ENCODE measurements around the gene TMOD3. TPM values are rescaled to one million over a fixed set of nuclear protein-coding genes. Genes with fewer than 3 reads are reported as not detected.

TMOD3 gene
- total and polyA plus RNA-seq, 7 donors = 1.8 to 22.6 (median 7.4) TPM

- intact Hi-C loops (cut with DNase I) = loop anchor here in 1 of 2 donors (10.0 kb wide), 1 partner anchor 54 kb away; no protein-coding TSS in a partner anchor
- DNase-seq = no peak
- WGBS, 3 donors = 2 to 5% (median 2%) methylated on average over 8 of the region's 8 CpGs
- H3K9me3 ChIP-seq = no peaks in the 10 kb centered on the region
- TF ChIP-seq, protein P1, sequence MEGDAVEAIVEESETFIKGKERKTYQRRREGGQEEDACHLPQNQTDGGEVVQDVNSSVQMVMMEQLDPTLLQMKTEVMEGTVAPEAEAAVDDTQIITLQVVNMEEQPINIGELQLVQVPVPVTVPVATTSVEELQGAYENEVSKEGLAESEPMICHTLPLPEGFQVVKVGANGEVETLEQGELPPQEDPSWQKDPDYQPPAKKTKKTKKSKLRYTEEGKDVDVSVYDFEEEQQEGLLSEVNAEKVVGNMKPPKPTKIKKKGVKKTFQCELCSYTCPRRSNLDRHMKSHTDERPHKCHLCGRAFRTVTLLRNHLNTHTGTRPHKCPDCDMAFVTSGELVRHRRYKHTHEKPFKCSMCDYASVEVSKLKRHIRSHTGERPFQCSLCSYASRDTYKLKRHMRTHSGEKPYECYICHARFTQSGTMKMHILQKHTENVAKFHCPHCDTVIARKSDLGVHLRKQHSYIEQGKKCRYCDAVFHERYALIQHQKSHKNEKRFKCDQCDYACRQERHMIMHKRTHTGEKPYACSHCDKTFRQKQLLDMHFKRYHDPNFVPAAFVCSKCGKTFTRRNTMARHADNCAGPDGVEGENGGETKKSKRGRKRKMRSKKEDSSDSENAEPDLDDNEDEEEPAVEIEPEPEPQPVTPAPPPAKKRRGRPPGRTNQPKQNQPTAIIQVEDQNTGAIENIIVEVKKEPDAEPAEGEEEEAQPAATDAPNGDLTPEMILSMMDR (IDR thresholded peaks at IDR 0.05) = no peak
- H3K27ac ChIP-seq = peak overlapping the region; percentile 86
- no peaks in the 10 kb centered on the region for H3K27me3 ChIP-seq (ENCODE audit: insufficient read depth in 3 of 3, low read length in 2 of 3)
- H3K36me3 ChIP-seq (ENCODE audit: insufficient read depth in 1 of 2, low read depth in 1 of 2) = no peaks in the 10 kb centered on the region
- peak in 2 of 4 donors; percentile 13 to 25 for ATAC-seq
- H3K4me1 ChIP-seq = peaks cover 32% of the 10 kb centered on the region
- peak overlapping the region; percentile 98 for H3K4me3 ChIP-seq
These were observed 888 bp downstream of the TMOD3 start for GRCh38 chr15:51830276-51830806.

DNA sequence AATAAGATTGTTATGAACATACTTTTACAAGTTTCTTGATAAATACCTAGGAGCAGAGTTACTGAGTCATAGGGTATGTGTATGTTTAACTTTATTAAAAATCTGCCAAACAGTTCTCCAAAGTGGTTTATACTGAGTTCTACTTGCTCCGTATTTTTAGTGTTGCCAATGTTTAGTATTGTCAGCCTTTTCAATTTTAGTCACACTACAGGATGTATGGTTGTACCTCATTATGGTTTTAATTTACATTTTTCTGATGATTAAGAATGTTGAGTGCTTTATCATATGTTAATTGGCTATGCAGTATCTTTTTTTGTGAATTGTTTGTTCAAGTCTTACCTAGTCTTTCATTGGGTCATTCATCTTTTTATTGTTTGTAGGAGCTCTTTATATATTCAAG, 4.3 kb downstream of the TMOD3 start:
- no peak overlapping the region for H3K27ac ChIP-seq
- H3K36me3 ChIP-seq (ENCODE audit: insufficient read depth in 1 of 2, low read depth in 1 of 2) = no peaks in the 10 kb centered on the region
- no peaks in the 10 kb centered on the region for H3K9me3 ChIP-seq
- peaks cover 46% of the 10 kb centered on the region for H3K4me1 ChIP-seq
- ATAC-seq (no peak), DNase-seq (no peak)
- no peak overlapping the region for H3K4me3 ChIP-seq
- 89 to 96% (median 91%) methylated on average over 1 of the region's 1 CpG for WGBS, 3 donors
- intact Hi-C loops (cut with DNase I) = loop anchor here in 1 of 2 donors (10.0 kb wide), 1 partner anchor 51 kb away; no protein-coding TSS in a partner anchor
- no peaks in the 10 kb centered on the region for H3K27me3 ChIP-seq (ENCODE audit: insufficient read depth in 3 of 3, low read length in 2 of 3)
- TF ChIP-seq, protein P1 (IDR thresholded peaks at IDR 0.05) = no peak

DNA sequence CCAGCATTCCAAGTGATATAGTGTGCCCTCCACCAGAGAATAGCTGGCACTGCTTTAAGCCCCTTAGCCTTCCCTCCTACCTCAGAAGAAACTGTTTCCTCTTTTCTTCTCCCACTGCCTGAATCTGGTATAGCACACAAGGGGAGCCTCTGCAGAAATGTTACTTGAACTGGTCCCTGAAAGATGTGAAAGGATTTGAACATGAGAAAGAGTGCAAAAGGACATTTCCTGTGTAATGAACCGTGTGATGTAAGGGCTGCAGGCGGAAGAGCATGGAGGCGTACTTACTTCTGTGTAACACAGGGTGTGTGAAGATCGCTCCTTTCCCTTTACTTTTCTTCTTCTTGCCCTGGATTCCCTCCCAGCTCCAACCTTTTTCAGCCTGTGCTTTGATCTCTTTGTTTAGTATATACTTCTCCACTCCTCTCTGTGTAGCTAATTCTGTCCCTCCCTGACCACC, 8.4 kb downstream of the TMOD3 start:
- H3K9me3 ChIP-seq = no peaks in the 10 kb centered on the region
- 64 to 75% (median 73%) methylated on average over 4 of the region's 4 CpGs for WGBS, 3 donors
- intact Hi-C loops (cut with DNase I) = loop anchor here in 1 of 2 donors (10.0 kb wide), 1 partner anchor 47 kb away; no protein-coding TSS in a partner anchor
- no peak for ATAC-seq
- peaks cover 26% of the 10 kb centered on the region for H3K4me1 ChIP-seq
- no peak for DNase-seq
- no peak overlapping the region for H3K27ac ChIP-seq
- no peak overlapping the region for H3K4me3 ChIP-seq
- TF ChIP-seq, protein P1 (IDR thresholded peaks at IDR 0.05) = no peak
- H3K36me3 ChIP-seq (ENCODE audit: insufficient read depth in 1 of 2, low read depth in 1 of 2) = no peaks in the 10 kb centered on the region
- no peaks in the 10 kb centered on the region for H3K27me3 ChIP-seq (ENCODE audit: insufficient read depth in 3 of 3, low read length in 2 of 3)

DNA sequence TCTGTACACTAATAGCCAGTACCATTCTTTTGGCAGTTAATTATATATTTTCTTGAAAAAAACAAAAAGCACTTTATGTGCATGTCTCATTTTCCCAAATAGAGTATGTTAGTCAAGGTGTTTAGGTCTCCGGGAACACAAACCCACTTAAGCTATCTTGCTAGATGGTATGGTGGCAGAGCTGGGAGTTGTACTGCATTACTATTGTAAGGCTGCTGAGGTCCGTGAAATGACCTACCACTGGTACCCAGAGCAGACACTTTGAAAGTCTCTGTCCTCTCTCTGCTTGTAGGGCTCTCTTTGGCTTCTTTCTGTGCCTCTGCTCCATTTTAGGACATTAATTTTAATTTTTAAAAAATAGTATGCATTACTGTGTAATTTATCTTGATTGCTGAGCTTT, 8.8 kb downstream of the TMOD3 start:
- TF ChIP-seq, protein P1 (IDR thresholded peaks at IDR 0.05) = no peak
- Histone ChIP-seq H3K4me1 (peaks cover 22% of the 10 kb centered on the region), H3K27me3 (ENCODE audit: insufficient read depth in 3 of 3, low read length in 2 of 3) (no peaks in the 10 kb centered on the region), H3K9me3 (no peaks in the 10 kb centered on the region), H3K27ac (no peak overlapping the region), H3K4me3 (no peak overlapping the region), H3K36me3 (ENCODE audit: insufficient read depth in 1 of 2, low read depth in 1 of 2) (no peaks in the 10 kb centered on the region)
- intact Hi-C loops (cut with DNase I) = loop anchor here in 1 of 2 donors (10.0 kb wide), 1 partner anchor 47 kb away; no protein-coding TSS in a partner anchor
- DNase-seq (no peak), ATAC-seq (no peak)
- 78 to 84% (median 80%) methylated on average over 2 of the region's 2 CpGs for WGBS, 3 donors

- DNase-seq (no peak), ATAC-seq (no peak)
- WGBS, 3 donors = 76 to 82% (median 78%) methylated on average over 4 of the region's 4 CpGs
- TF ChIP-seq, protein P1 (IDR thresholded peaks at IDR 0.05) = no peak
- Histone ChIP-seq H3K4me3 (no peak overlapping the region), H3K36me3 (ENCODE audit: insufficient read depth in 1 of 2, low read depth in 1 of 2) (no peaks in the 10 kb centered on the region), H3K27ac (no peak overlapping the region), H3K9me3 (no peaks in the 10 kb centered on the region), H3K4me1 (peaks cover 39% of the 10 kb centered on the region), H3K27me3 (ENCODE audit: insufficient read depth in 3 of 3, low read length in 2 of 3) (no peaks in the 10 kb centered on the region)
- intact Hi-C loops (cut with DNase I) = no loop called here
These were observed 11.2 kb downstream of the TMOD3 start for GRCh38 chr15:51840692-51841091.
